ENCODE data around the gene PPP1R8. TPM values are rescaled to one million over a fixed set of nuclear protein-coding genes. Genes with fewer than 3 reads are reported as not detected.

Gene PPP1R8
- total and polyA plus RNA-seq, 9 of the 15 experiments (the other 6 are each of a cell fraction or from before 2014, with no cell fraction given) = 16.2 to 107 (median 75.3) TPM

- TF ChIP-seq ZBTB34 (CRISPR knock-in tag; IDR thresholded peaks at IDR 0.05) = no peak
- peak; percentile 31; the same call in 1 of the 2 replicates for TF ChIP-seq SMARCA4 (IDR thresholded peaks at IDR 0.05)
- TF ChIP-seq ZBTB43 (CRISPR knock-in tag; IDR thresholded peaks at IDR 0.05) = no peak
- 0 out of 2 replicates have a peak, but pooled peaks have one; percentile 34 for TF ChIP-seq ATF7 (IDR thresholded peaks at IDR 0.05)
- TF ChIP-seq EP300 (IDR thresholded peaks at IDR 0.05; ENCODE audit: low read length) = peak; percentile 70
- TF ChIP-seq PHF21A (IDR thresholded peaks at IDR 0.05; ENCODE audit: borderline replicate concordance, low read depth) = no peak
- no peak for TF ChIP-seq IFI16 (CRISPR knock-in tag; IDR thresholded peaks at IDR 0.05)
- no peak for TF ChIP-seq HBP1 (CRISPR knock-in tag; IDR thresholded peaks at IDR 0.05)
- TF ChIP-seq CCAR2 (IDR thresholded peaks at IDR 0.05; ENCODE audit: low read depth, low read length) = no peak
- TF ChIP-seq POU5F1 (IDR thresholded peaks at IDR 0.05; ENCODE audit: borderline replicate concordance, low read depth, low read length, partially characterized antibody) = no peak
- TF ChIP-seq THRAP3 (IDR thresholded peaks at IDR 0.05; ENCODE audit: borderline replicate concordance) = no peak
- TF ChIP-seq ZNF146 (CRISPR knock-in tag; IDR thresholded peaks at IDR 0.05; ENCODE audit: unreplicated experiment) = no peak
- peak; percentile 77 for TF ChIP-seq ETV1 (tag; conservative IDR thresholded peaks at IDR 0.05; ENCODE audit: low read depth)
- no peak for TF ChIP-seq RBFOX2 (IDR thresholded peaks at IDR 0.05; ENCODE audit: low read depth, low read length)
- no peak for TF ChIP-seq ZNF316 (IDR thresholded peaks at IDR 0.05)
- TF ChIP-seq RAD51 (IDR thresholded peaks at IDR 0.05; ENCODE audit: borderline replicate concordance, low read depth) = no peak
- TF ChIP-seq TCF7L2 (IDR thresholded peaks at IDR 0.05; ENCODE audit: low read depth, low read length) = no peak
- no peak for TF ChIP-seq ZNF398 (CRISPR knock-in tag; IDR thresholded peaks at IDR 0.05)
These were observed 41.0 kb upstream of the PPP1R8 start (continued) for GRCh38 chr1:27789540-27790041.

Data from K562 (cell line).